ENCODE measurements around the gene GRIP2.

The GRIP2 gene

GRCh38 chr3:14561051-14561960, 21.2 kb upstream of the GRIP2 start:
- no peak for DNase-seq (ENCODE audit: low spot score)

DNA sequence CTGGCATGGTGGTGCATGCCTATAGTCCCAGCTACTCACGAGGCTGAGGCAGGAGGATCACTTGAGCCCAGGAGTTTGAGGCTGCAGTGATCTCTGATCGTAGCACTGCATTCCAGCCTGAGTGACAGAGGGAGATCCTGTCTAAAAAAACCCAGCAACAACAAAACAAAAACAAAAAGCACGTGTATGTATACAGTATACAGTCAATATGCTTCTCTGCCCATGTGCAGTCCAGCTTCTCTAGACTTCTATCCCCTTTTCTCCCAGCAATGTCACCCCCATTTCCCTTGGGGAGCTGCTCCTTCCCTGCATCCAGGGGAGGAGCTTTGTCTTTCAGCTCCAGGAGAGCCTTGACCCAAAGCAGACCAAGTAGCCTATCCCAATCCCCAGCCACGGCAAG, 20.0 kb upstream of the GRIP2 start:
- DNase-seq (ENCODE audit: low spot score), result no peak

GRCh38 chr3:14558029-14558428, 17.9 kb upstream of the GRIP2 start:
- no peak for DNase-seq (ENCODE audit: low spot score)

DNA sequence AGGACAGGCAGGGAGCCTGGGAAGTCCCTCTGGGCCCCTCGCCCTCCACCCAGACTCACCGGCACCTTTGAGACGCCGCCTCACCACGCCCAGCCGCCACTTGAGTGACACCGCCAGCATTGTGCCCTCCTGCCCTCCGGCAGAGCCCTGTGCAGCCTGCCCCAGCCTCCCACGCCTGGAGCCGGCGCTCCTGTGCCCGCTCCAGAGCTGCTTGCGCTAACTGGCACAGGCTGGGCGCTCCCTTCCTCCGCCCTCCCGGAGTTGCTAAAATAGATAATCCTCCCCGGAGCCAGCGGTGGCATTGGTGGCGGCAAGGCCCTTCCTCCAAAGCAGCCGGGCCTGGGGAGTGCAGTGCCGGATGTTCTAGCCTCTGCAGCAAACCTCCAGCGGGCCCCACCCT, 15.7 kb upstream of the GRIP2 start:
- no peak for DNase-seq (ENCODE audit: low spot score)

DNA sequence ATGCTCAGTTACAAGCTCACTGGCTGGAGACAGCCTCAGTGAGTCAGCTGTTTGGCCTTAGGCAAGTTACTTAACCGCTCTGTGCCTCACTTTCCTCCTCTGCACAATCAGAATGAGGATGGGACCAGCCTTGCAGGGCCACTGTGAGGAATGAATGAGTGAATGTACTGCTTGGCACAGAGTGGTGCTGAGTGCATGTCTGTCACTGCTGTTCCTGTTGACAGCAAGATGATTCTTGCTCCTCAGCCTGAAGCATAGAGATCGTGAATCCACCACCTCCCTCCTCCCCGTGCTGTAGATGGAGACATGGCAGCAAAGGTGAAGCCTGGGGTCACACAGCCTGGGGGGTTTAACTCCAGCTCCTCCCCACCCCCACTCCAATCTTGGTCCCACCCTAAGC, 14.6 kb upstream of the GRIP2 start:
- DNase-seq (ENCODE audit: low spot score), result no peak

DNA sequence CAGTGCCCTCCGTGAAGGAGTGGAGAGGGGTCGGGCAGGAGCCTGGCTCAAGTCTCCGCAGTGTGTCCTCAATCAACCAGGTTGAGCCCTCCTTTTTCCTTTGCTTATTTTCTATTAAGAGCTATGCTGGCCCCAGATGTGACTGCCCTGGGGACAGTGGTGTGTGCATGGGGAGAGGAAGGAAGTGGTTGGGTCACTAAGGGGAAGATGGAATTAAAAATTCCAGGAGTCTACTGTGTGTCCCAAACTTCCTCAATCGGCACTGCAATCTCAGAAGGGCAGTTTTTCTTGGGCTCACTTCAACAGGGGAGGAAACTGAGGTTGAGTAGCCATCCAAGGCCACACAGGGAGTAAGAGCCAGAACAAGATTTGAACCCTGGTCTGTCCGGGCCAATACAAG, 13.7 kb upstream of the GRIP2 start:
- DNase-seq (ENCODE audit: low spot score), result no peak

GRCh38 chr3:14552717-14553116, 12.6 kb upstream of the GRIP2 start:
- DNase-seq (ENCODE audit: low spot score), result no peak

DNA sequence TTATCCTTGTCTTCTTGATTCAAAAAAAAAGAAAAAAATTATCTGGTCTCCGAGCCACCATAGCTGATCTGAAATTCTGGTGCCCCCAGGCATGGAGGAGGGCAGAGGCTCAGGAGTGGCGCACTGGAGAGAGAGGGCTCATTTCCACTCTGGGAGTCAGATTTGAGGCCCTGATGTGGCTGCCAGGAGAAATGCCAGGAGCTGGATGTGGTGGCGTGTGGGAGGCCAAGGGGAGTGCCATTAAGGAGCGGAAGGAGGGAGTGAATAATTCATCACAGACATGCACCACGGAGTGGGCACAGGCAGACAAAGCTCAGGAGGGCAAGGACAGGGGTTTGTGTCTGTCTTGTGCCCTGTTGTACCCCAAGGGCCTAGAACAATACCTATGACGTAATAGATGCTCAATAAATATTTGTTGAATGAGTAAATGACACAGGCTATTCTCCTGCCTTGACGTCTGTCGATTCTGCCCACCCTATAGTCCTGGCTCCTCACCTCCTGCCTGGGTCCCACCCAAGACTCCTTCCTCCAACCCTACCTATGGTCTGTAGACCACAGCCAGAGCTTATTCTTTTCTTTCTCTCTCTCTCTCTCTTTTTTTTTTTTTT, 12.0 kb upstream of the GRIP2 start:
- DNase-seq (ENCODE audit: low spot score), result no peak

- no peak for DNase-seq (ENCODE audit: low spot score)
These were observed 10.8 kb upstream of the GRIP2 start for GRCh38 chr3:14550651-14551611.

DNA sequence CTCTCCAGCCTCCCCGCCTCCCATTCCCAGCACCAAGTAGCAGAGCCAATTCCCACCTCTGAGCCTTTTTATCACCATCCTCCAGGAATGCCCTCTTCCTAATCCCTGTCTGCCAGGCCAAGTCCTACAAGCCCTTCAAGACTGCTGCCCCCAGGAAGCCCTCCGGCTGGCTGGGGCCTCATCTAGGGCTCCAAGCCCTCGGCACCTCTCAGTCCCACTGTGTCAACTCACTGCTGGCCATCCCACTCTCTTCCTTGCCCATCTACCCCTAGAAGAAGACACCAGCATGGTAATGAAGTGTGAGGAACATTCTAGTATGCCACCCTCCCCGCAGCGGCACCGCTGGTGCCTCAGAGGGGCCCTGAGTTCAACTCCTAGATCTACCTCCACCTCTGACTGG, 10.0 kb upstream of the GRIP2 start:
- DNase-seq (ENCODE audit: low spot score), result no peak

- DNase-seq (ENCODE audit: low spot score), result peak; percentile 30
These were observed 9.2 kb upstream of the GRIP2 start for GRCh38 chr3:14549256-14549919.

DNA sequence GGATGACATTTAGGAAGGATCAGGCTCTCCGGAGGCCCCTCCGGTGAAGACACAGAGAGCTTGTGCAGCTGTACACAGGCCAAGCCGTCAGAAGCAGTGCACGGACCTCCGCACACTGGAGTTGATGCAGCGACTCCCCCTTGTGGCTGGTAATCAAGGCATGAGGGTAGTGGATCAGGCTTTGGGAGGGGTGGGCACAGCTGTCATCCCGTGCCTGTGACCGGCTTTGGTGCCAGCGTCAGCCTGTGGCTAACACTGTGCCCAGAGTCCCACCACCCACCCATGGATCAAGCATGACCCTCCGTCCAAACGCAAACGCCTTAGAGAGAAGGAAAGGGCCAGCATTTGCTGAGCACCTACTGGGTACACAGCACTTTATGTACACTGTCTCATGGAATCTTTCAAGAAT, 8.2 kb upstream of the GRIP2 start:
- no peak for DNase-seq (ENCODE audit: low spot score)

GRCh38 chr3:14547693-14548092, 7.6 kb upstream of the GRIP2 start:
- DNase-seq (ENCODE audit: low spot score), result peak; percentile 21

GRCh38 chr3:14546041-14546440, 5.9 kb upstream of the GRIP2 start:
- DNase-seq (ENCODE audit: low spot score), result no peak

DNA sequence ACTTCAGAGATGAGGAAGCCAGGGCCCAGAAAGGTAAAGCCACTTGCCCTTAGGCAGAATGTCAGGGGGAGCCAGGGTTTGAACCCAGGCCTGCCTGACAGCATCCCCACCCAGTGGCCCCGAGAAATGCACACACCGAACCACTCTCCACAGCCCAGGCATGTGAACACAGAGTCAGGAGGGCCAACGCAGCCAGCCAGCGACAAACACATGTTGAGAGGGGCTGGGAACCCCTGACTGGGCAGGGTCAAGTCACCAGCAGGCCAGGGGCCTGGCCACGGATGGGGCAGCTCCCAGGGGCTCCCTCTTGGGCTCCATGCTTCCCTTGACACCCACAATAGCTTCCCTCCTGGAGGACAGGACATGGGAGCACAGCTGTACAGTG, 5.1 kb upstream of the GRIP2 start:
- no peak for DNase-seq (ENCODE audit: low spot score)

GRCh38 chr3:14544282-14545250, 4.4 kb upstream of the GRIP2 start:
- no peak for DNase-seq (ENCODE audit: low spot score)

DNA sequence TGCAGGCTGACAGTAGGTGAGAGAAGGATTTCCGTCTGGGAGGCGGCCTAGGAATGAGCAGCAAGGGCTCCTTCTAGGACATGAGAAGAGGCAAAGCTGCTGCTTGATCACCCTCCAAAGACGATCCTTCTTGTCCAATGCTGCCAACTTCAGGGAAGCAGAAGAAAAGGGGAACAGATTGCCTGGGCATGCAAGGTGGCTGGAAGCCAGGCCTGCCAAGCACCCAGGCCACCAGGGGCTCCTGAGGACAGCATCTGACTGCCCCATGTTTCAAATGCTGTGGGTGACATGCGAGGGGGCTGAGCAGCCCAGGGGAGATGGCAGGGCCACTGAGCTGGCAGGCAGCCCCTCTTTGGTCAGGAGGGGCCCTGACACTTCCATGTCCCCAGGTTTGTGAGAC, 3.3 kb upstream of the GRIP2 start:
- DNase-seq (ENCODE audit: low spot score), result no peak

DNA sequence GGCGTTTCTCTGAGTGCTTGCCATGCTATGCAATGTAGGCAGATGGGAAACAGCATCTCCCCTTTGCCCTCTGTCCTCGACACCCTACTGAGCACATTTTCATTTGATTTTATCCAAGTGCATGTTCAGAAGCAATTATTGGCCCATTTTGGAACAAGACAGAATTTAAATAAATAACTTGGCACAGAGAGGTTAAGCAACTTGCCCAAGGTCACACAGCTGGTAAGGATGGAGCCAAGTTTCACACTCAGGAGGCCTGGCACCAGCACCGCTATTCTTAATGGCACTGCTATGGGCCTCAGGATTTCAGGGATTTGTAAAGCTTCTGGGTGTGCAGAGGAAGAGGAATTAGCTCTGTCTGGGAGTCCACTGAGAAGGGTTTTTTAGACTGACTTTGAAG, 2.5 kb upstream of the GRIP2 start:
- DNase-seq (ENCODE audit: low spot score), result no peak

DNA sequence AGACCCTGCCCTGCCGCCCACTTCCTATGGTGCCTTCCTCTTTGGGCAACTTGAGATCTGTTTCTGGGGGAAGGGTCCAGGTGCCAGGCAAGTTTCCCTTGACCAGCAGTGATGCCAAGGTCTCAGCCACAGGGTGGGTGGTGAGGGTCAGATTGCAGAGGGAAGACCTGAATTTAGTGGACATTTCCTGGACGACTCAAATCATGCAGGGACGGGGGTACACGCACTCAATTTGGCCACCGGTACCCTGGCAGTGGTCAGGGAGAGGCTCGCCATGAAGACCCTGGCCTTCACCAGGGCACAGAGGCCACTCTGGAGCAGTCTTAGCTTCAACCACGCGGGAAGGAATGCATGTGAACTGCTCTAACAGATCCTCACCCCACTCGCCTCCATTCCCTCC, 1.5 kb upstream of the GRIP2 start:
- DNase-seq (ENCODE audit: low spot score), result no peak

DNA sequence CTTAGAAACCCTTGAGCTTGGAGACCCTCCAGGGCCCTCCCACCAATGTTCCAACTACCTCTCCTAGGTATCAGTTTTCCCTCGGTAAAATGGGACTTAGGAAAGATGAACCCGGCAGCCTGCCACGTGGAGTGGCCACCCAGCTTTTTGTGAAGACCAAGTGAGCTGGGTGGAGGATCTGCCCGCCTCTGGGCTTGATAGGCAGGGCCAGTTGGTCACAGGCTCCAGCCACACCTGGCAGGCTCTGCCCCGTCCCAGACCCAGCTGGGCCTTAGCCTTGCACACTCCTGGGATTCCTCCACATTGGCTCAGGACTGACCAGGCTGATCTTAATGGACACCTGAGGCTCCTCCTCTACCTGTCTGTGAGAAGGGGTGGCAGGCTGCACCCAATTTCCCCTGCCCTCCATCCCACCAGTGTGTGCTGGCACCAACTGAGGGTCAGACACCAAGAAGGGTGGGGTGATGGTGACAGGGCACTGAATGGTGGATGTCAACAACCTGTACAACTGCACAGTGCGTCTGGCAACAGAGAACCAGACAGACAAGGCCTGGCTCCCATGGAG, 761 bp upstream of the GRIP2 start:
- no peak for DNase-seq (ENCODE audit: low spot score)

DNA sequence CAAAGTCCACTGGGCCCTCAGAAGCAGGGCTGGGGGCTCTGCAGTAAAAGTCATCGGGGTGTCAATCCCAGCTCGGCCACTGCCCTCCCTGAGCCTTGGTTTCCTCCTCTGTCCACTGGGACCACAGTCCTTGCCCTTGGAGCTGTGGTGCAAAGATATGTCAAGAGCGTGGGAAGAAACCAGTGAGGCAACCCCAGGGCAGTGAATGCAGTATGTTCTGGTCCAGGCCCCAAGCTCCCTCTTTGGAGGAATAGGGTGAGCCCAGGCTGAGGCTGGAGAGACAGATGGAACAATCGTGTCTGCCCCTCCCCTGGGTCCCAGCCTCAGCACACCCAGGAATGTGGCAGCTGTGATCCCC, 779 bp downstream of the GRIP2 start:
- no peak for DNase-seq (ENCODE audit: low spot score)

Measured in LoVo (cell line).